Superior temporal gyrus (tissue), 1 donor: ENCODE data around the gene ALPK1.
"Not testable (repeated sequence)": the region's sequence is repeated elsewhere in the genome, so short reads cannot be mapped to it uniquely, and the experiment has no call there.

Experiments used
- DNase-seq: peaks from one replicate; pipeline ENCODE4 v3.0.0-alpha.2; 2016; ENCODE audit errors: extremely low spot score

ALPK1 gene

GRCh38 chr4:112284166-112284565 is 13.0 kb upstream of the ALPK1 start:
- DNase-seq, result no peak

- peak; percentile 48 for DNase-seq
Observed at GRCh38 chr4:112284662-112285411, 12.3 kb upstream of the ALPK1 start.

GRCh38 chr4:112287258-112287989 is 9.7 kb upstream of the ALPK1 start:
- DNase-seq, result no peak

- DNase-seq, result no peak
Observed at GRCh38 chr4:112288455-112288854, 8.7 kb upstream of the ALPK1 start.

- no peak for DNase-seq
Observed at GRCh38 chr4:112289407-112290253, 7.5 kb upstream of the ALPK1 start.

- DNase-seq, result no peak
Observed at GRCh38 chr4:112290341-112290740, 6.8 kb upstream of the ALPK1 start.

- DNase-seq, result no peak
Observed at GRCh38 chr4:112299721-112300120, 2.6 kb downstream of the ALPK1 start.

- no peak for DNase-seq
Observed at GRCh38 chr4:112302320-112303274, 5.4 kb downstream of the ALPK1 start.

- DNase-seq, result not testable (repeated sequence)
Observed at GRCh38 chr4:112305477-112305876, 8.3 kb downstream of the ALPK1 start.

GRCh38 chr4:112309263-112309791 is 12.2 kb downstream of the ALPK1 start:
- DNase-seq, result not testable (repeated sequence)

- DNase-seq, result no peak
Observed at GRCh38 chr4:112311516-112311915, 14.3 kb downstream of the ALPK1 start.

- DNase-seq, result no peak
Observed at GRCh38 chr4:112312610-112313239, 15.6 kb downstream of the ALPK1 start.

GRCh38 chr4:112315446-112315845 is 18.3 kb downstream of the ALPK1 start:
- DNase-seq, result no peak

- no peak for DNase-seq
Observed at GRCh38 chr4:112316360-112316759, 19.2 kb downstream of the ALPK1 start.

- no peak for DNase-seq
Observed at GRCh38 chr4:112318239-112319142, 21.3 kb downstream of the ALPK1 start.

GRCh38 chr4:112321776-112322684 is 24.9 kb downstream of the ALPK1 start:
- peak; percentile 85 for DNase-seq

GRCh38 chr4:112322866-112323265 is 25.7 kb downstream of the ALPK1 start:
- no peak for DNase-seq

GRCh38 chr4:112325530-112325929 is 28.4 kb downstream of the ALPK1 start:
- no peak for DNase-seq
